A549 treated with AZD9567 at 1 μM for 4 hours (cell line): ENCODE measurements around the gene UBE2A. TPM values are rescaled to one million over a fixed set of nuclear protein-coding genes. Genes with fewer than 3 reads are reported as not detected.

Source experiments
- total RNA-seq: library from RNA; stranded (reverse); fragments of 200-300 nt; extraction: Qiagen RNA extraction; gene quantifications from 5 replicates; pipeline ENCODE4 v1.2.3, GENCODE V29; 2022; ENCODE audit not compliant: insufficient read depth

The UBE2A gene
- total RNA-seq = 138 to 176 TPM (median 142 TPM) in 5 replicates

DNA sequence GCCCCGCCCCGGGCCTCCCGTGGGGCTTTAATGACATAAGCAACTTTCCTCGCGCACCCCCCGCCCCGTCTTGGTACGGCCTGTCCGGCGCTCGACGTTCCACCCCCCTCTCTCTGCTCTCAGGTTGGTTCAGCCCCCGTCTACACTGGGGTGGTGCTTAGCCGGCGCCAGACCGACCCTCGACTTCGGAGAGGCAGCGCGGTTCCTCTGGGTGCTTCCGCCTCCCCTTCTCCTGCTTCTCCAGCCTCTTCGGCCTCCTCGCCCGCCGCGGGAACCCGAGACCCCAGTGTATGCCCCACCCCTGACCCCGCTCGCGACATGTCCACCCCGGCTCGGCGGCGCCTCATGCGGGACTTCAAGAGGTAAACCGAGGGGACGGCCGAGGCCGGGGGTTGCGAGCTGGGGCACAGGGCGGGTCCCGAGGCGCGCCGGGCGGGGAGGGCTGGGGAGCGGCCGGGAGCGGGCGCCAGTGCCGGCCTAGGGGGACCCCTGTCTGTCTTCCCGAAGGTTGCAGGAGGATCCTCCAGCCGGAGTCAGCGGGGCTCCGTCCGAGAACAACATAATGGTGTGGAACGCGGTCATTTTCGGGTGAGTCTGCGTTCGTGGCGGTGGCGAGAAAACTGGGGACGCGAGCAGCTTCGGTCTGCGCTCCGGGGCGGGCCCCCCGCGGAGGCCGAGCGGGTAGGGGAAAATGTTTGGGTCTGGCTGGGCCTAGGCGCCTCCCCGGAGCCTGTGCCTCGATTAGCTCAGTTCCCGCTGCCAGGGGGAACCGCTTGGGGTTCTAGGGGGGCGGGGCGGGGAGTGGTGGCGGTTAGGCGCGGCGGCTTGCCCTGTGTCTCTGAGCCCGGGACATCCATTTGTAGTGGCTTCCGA, at the start of gene UBE2A:
Gene UBE2A, plus strand, starts transcription at position 170 of the 873 bp plus-strand sequence. Its CDS starts 149 bp downstream, at position 319.

DNA sequence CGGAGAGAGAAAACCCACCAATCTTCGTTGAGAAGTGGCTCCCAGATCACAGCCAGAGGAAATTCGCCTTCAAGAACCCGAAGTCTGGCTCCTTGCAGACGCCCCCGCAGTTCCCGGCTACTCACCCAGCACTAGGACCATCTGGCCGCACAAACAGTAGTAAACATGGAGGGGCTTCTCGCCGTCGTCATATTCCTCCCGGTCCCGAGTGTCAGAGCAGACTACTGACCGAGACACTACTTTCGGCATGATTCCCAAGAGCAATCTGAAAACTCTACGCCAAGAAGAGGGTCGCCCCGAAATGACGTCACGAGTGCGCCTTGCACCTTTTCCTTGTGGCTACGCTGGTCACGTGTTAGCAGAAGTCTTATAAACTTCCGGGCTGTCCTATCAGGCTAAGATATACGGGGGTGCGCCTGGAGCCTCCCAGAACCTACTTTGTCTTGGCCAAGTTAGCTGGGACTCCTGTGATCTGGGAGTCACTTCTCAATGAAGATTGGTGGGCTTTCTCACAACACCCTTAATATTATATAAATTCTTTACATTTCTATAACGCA, 9.2 kb upstream of the UBE2A start, which contains the start of gene STEEP1:
Gene STEEP1, minus strand, starts transcription at position 303 of the 557 bp plus-strand sequence. Its CDS starts 54 bp downstream, at position 249.

DNA sequence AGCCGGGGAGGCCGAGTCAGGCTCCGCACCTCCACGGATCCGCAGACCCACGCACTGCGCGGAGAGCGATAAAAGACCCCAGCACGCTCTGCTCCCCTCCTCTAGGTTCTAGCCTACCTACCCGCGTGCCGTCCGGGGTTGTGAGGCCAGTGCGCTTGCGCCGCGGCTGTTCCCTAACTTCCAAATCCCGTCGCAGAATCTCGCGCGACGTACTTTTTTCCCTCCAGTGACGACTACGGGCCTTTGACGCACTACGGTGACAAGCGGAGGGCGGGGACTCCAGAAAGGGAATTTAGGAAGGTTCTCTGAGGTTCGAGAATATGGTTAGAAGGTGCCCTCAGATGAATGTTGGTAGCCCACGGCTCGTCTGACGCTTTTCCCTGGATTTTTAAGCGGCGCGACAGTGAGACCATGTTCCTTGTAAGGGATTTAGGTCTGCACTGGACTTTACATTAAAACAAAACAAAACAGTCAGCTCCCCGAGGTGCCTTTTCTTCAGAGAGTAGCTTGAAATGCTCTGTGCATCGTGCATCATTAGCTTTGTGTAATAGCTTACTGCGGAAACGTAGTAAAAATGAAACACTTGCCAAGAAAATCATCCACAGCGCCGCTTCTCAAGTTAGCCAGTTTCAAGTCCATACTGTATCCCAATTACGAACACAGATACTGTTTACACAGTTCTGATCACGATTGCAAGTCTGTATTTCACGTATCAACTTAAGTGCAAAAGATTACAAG, 32.1 kb downstream of the UBE2A start, which contains the start of gene NKRF:
Gene NKRF, minus strand, starts transcription at position 145 of the 738 bp plus-strand sequence.

Other genes with a start within 250 kb of the UBE2A start
- gene SLC25A43, start 175.2 kb upstream of the UBE2A start, total RNA-seq = 26.8 to 30.5 TPM (median 29.8 TPM) in 5 replicates
- gene SLC25A5, start 106.1 kb upstream of the UBE2A start, total RNA-seq = 733 to 792 TPM (median 784 TPM) in 5 replicates
- gene STEEP1, start 9.2 kb upstream of the UBE2A start, total RNA-seq = 30.9 to 41.6 TPM (median 32.2 TPM) in 5 replicates
- gene NKRF, start 31.9 kb downstream of the UBE2A start, total RNA-seq = 17.6 to 22.3 TPM (median 18.5 TPM) in 5 replicates
- gene SEPTIN6, start 118.6 kb downstream of the UBE2A start, total RNA-seq = 9.6 to 16.0 TPM (median 11.4 TPM) in 5 replicates
- gene SOWAHD, start 184.0 kb downstream of the UBE2A start, total RNA-seq = 0.07 to 0.12 TPM (median 0.07 TPM) in 3 of 5 replicates, not detected in the others
- 3,648 to 5,308 TPM (median 3,733 TPM) in 5 replicates for gene RPL39, start 217.1 kb downstream of the UBE2A start, total RNA-seq